ENCODE data around the gene PHAF1.

DNA sequence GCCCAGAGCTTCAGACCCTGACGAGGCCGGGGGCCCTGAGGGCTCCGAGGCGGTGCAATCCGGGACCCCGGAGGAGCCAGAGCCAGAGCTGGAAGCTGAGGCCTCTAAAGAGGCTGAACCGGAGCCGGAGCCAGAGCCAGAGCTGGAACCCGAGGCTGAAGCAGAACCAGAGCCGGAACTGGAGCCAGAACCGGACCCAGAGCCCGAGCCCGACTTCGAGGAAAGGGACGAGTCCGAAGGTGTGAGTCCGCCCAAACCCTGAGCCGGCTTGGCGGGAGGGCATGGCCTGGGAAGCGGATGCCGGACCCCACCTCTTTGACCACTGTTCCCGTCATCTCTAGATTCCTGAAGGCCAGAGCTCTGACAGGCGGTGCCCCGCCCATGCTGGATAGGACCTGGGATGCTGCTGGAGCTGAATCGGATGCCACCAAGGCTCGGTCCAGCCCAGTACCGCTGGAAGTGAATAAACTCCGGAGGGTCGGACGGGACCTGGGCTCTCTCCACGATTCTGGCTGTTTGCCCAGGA lies 65.0 kb downstream of the PHAF1 start:
- TF ChIP-seq POLR2AphosphoS5 (IDR thresholded peaks at IDR 0.05) (no peak), EP300 (IDR thresholded peaks at IDR 0.05) (no peak)
